HG03095 (cell line): ENCODE measurements around the gene R3HCC1L.

Source experiments
- ATAC-seq: cut with Tn5 transposase; IDR thresholded peaks from one replicate; pipeline ENCODE4 v1.9.1; 2021; ENCODE audit warnings: moderate library complexity; ENCODE audit not compliant: unreplicated experiment

Gene R3HCC1L

GRCh38 chr10:98257961-98258360 lies 123.5 kb downstream of the R3HCC1L start:
- no peak for ATAC-seq

GRCh38 chr10:98258683-98259454 lies 124.4 kb downstream of the R3HCC1L start:
- ATAC-seq = no peak

- no peak for ATAC-seq
Observed at GRCh38 chr10:98259606-98260315, 125.3 kb downstream of the R3HCC1L start.

- no peak for ATAC-seq
Observed at GRCh38 chr10:98260350-98260749, 125.9 kb downstream of the R3HCC1L start.

GRCh38 chr10:98260752-98261151 lies 126.3 kb downstream of the R3HCC1L start:
- no peak for ATAC-seq

GRCh38 chr10:98261436-98262277 lies 127.2 kb downstream of the R3HCC1L start:
- no peak for ATAC-seq

DNA sequence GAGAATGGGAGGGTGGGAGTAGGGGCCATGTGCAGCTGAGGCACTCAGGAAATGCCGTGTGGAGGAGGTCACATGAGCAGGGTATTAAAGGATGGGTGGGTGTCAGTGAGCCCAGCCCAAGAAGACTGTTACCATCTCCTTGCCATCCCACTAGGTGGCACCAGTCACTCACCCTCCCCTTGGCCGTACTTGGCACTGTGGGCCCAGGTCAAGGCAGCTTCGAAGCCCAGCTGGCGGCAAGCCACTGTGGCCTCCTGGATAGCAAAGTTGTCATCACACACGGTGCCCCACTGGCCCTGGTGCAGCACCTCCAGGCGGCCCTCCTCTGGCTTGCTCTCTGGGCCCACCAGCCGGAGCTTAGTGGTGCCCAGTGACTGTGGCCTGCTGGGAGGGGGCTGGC lies 128.1 kb downstream of the R3HCC1L start:
- no peak for ATAC-seq

DNA sequence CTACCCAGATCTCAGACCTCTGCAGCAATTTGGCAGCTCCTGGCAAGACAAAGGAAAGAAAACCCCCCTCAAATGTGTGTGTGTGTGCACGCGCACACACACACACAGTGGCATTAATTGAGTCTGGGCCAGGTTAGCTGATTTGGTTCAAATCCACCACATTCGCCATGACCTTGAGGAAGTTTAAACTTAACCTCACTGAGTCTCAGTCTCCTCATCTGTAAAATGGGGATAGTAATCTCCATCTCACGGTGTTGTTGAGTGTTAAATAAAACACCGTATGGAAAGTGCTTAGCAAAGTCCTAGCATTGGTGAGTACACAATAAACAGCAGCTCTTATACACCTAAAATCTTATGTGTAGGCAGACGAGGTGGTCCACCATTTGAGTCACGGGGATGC lies 128.6 kb downstream of the R3HCC1L start:
- no peak for ATAC-seq

DNA sequence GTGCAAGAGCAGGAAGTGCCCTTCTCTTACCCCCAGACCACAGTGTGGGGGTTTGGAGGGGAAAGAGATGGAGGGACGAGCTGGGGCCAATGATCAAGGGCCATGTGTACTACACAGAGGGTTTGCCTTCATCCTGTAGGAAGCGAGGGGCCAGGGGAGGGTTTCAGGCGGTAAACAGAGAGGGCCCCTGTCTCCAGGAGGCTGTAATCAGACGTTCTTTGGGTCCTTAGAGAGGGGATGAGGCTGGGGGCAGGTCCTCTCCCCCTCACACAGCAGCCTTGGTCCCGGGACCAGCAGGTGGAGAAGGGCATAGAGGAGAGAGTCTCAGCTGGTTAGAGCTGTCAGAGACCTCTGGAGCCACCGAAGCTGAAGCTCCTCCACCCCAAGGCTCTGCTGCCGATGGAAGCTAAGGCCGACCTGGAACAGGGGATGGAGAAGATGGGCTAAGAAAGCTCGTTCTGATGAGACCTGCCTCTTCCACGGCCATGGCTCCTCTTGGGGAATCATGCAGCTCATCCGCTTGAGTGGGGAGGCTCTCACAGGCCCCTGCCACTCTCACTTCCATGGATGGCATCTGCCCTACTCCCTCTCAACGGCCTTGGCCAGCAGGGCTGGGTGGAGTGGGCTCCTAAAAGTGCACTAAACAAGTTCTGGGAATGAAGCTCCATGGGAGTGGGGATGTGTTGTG lies 130.1 kb downstream of the R3HCC1L start:
- ATAC-seq = no peak

- no peak for ATAC-seq
Observed at GRCh38 chr10:98265403-98266378, 131.2 kb downstream of the R3HCC1L start.

GRCh38 chr10:98266647-98267046 lies 132.2 kb downstream of the R3HCC1L start:
- ATAC-seq = no peak

GRCh38 chr10:98267069-98267893 lies 132.8 kb downstream of the R3HCC1L start:
- ATAC-seq = no peak

DNA sequence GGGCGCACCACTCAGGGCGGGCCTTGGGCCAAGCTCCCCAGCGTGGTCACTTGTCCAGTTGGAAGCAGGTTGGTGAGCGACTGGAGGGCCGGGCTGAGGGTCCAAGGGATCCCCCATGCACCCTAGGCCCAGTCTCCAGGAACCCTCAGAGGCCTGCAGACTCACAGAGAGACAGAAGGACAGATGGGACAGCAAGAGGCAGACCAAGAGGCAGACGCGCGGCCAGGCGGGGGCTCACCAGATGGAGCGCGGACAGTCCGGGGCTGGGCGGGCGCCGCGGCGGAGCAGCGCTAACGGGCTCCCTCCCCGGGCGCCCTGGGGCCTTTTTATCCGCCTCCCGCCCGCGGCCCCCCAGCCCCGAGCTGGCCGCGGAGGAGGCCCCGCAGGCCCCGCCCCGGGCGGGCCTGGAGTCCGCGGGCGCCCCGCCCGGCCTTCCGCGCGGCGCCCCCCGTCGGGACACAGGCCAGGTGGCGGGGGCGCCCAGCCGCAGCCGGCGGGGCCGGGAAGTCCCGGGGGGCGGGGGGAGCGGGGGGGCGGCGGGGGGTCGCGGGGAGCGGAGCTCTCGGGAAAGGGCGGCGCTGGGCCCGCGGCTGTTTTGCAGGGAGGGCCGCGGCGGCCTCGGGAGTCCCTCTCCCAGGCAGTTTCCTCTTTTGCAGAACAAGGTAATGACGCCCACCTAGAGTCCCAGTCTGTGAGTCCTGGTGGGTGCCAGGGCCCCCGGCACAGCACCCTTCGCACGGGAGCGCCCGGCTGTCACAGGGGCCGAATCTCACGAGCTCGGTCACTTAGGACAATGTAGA lies 133.6 kb downstream of the R3HCC1L start, which contains the start of gene LOXL4:
TSS of gene LOXL4 (minus strand) at position 301 of the 800 bp plus-strand sequence. CDS start 5,175 bp downstream, outside the sequence.
- no peak for ATAC-seq

DNA sequence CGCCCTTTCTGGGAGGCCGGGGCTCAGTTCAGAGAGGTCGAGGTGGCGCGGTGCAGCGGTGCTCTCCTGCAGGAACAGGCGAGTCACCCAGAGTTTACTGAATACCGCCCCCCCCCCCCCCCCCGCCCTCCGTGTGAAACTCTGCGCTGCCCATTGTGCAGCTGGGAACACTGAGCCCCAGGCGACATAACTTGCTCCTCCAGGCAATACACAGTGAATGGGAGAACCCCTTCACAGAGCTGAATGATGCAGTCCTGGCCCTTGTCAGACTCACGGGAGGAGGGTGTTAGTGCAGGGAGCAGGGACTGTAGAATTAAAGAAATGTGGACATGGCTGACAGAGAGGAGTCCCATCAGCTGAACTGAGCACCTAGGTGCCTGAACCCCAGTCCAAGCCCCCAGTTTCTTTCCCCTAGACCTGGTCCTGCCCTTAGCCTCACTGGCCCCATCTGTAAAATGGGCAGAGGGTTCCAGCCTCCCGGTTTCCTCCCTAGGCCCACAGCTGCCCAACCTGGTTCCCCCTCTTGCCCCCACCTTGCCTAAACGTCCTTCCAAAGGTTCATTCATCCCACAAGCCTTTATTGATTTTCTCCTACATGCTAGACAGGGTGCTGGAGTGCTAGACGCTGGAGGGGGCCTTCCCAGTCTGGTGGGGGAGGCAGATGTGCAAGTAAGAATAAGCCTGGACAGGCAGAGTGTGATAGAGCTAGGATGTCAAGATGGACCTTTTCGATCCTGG lies 134.4 kb downstream of the R3HCC1L start:
- no peak for ATAC-seq

GRCh38 chr10:98269435-98269912 lies 135.0 kb downstream of the R3HCC1L start:
- no peak for ATAC-seq

GRCh38 chr10:98270073-98270740 lies 135.8 kb downstream of the R3HCC1L start:
- ATAC-seq = no peak

GRCh38 chr10:98270786-98271185 lies 136.3 kb downstream of the R3HCC1L start:
- ATAC-seq = no peak
